Measurements from ENCODE around the gene HMCN1.

Gene HMCN1

DNA sequence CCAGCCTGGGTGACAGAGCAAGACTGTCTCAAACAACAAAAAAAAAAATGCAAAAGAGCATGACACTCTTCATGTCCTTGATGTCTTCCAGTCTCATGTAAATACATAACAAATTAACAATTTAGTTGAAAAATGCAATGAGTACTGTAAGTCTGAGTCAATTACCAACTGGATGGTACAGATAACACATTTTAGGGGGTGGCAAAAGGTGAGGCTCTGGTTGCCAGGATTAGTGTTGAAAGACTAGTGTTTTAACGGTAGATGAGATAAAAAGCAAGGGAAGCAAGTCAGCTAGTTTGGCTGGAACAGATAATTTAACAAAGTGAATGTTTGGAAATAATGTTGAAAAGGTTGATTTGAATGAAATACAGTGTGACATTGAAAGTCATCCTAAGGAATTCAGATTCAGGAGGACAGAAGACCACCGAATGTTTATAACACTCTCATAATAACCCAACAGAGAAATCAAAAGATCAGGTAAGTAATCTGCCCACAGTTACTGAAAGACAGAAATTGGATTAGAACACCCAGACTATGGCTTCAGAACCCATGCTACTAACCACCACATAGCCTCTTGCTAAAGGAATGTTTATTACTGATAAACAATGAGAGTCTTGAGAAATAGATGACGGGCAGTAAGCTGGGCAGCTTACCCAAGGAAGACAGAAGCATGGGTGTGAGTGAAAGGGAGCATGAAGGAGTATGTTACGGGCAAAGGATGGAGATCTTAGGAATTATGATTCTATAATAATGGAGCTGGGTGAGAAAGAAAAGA, 312.4 kb downstream of the HMCN1 start:
- no peak for DNase-seq

- no peak for DNase-seq
These were observed 316.2 kb downstream of the HMCN1 start for GRCh38 chr1:186050360-186050759.

DNA sequence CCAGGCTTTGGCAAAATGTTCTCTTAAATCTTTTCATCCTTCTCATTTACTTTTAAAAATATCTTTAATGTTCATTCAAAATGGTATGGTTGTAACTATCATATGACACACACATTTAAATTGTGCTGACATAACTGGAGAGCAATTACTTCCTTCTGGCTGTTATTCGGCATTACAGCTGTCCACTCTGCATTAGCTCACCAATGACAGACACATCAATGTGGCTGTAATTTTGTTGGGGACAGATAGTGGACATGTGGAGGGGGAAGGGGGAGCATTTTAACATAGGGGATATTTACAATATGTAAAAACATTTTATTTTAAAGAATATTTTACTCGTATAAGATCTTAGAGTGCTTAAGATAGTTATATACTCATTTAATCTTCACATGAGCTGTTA, 319.8 kb downstream of the HMCN1 start:
- DNase-seq, result no peak

DNA sequence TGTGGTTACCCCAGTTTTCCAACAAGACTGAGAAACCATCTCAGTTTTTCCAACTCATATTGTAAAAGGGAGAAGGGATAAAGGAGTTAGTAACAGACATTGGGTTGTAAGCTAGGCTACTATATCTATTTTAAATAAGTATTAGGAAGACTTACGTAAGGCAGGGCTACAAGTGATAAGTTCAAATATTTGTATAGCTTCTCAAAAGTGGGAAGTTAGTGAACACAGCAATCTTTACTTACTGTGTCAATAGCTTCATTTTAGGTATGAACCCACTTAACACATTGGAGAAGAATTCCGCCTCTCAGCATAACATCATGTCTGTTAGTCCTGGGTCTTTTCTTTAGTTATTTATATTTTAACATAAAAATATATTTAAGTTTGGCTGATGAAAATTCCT, 320.7 kb downstream of the HMCN1 start:
- no peak for DNase-seq

- DNase-seq, result no peak
These were observed 321.7 kb downstream of the HMCN1 start for GRCh38 chr1:186055846-186056245.

- DNase-seq, result no peak
These were observed 322.9 kb downstream of the HMCN1 start for GRCh38 chr1:186057086-186057485.

GRCh38 chr1:186059311-186059710, 325.1 kb downstream of the HMCN1 start:
- DNase-seq, result no peak

DNA sequence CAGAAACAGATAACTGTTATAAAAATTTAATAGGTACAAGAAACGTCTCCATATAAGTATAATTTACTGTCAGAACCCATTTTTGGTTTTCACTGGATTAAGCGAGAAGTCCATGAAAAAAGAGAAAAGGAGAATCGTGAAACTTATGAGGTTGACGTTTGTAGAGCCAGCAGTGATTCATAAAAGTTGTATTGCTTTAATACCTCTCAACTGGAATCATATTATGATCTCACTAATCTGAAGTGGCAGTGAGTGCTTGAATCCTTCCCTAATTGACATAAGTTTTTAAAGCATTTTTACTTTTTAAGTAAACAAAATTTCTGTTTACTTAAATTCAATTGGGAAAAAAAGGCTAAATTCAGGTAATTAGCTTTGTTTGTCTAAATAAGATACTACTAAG, 325.6 kb downstream of the HMCN1 start:
- no peak for DNase-seq

GRCh38 chr1:186060226-186060625, 326.0 kb downstream of the HMCN1 start:
- no peak for DNase-seq

DNA sequence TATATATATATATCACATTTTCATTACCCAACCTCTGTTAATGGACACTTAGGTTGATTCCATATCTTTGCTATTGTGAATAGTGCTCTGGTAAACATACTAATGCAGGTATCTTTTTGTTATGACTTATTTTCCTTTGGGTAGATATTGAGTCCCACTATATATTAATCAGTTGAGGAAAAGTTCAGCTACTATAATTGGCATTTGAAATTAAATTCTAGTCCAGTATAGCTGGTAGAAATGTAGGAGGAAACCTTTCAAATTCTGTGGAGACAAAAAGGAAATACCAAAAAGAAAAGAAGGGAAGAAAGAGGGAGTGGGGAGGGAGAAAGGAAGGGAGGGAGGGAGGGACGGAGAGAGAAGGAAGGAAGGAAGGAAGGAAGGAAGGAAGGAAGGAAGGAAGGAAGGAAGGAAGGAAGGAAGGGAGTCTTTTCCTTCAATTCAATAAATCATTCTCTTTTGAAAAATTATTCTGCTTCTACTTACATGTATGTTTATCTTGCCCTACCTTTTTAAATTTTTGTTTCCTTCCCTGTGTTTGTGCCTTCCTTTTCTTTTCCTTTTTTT, 329.0 kb downstream of the HMCN1 start:
- DNase-seq, result no peak

DNA sequence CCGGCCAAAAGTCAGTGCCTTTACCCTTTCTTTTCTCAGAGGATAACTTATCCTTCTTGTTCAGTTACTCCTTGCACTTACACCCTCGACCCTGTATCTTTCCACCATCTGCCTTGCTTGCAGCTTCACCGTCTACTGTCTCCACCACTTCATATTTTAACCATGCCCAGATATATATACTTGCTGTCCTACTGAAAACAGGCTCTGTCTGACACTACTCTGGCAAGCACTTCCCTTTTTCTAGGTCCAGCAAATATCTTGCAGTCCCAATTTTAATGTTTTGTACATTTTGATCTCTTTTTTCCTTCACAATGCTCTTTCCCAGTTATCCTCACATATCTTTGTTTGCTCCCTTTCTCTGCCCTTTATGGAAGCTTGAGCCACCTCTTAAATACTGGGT, 332.2 kb downstream of the HMCN1 start:
- DNase-seq, result no peak

DNA sequence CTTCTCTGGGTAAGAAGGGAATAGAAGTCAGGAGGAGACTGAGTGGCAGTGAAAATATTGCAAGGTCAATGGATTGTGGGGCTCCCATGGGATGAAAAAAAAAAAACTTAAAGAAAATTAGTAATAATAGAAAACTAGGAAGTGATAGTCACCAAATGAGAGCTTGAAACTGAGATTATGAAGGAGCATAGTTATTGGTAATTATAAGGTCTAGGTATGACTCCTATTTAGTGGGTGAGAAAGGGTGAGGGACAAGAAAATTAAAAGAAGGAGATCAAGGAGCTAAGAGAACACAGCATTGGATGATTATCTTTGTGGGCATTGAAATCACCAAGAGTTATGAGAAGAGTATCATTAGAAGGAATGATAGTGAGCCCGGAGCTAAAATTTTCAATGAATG, 339.5 kb downstream of the HMCN1 start:
- no peak for DNase-seq

DNA sequence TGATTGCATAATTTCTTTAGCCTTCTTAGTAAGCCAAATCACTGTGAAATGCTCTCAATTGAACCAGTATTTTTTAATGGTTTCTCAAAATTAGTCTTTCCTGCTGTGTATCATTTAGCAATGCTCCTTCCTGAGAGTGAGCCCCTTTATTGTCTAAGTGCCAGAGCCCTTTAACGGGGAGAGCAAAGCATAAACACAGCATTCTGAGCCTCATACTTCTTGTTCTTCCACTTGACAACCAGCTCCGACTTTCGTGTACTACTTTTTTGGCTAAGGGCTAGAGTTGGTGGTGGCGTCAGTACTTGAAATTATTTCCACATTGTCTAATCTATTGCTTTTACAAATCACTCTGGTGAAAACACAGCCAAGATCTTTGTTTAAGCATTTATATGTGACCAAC, 341.8 kb downstream of the HMCN1 start:
- no peak for DNase-seq

GRCh38 chr1:186078245-186078644, 344.1 kb downstream of the HMCN1 start:
- no peak for DNase-seq

DNA sequence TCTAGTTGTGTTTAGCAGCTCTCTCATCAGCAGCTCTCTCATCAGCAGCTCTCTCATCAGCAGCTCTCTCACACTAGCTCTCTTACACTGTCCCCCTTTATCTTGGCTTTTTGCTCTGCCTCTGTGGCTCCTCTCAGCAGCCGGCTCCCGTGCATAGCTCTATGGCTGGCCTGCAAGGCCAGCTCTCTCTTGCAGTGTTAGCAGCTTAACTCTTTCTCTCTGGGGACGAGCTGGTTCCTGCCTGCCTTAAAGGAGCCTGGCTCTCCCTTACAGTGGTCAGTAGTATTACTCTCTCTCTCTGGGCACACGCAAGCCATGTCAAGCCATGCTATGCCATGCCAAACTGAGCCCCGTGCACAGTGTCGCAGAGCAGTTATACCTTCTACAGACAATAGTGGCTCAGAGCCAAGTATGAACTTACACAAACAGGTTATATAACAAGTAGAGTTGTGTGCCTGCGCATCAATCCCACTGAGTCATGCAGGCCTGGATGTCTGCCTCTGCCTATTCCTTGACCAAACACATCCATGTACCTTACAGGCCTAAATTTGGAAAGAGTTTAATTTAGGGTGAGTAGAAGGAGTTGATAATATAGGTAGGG, 345.0 kb downstream of the HMCN1 start:
- DNase-seq, result no peak

- peak; percentile 97 for DNase-seq
These were observed 348.2 kb downstream of the HMCN1 start for GRCh38 chr1:186082235-186082937.

GRCh38 chr1:186086583-186086982, 352.4 kb downstream of the HMCN1 start:
- no peak for DNase-seq

GRCh38 chr1:186089940-186090339, 355.7 kb downstream of the HMCN1 start:
- DNase-seq, result no peak

DNA sequence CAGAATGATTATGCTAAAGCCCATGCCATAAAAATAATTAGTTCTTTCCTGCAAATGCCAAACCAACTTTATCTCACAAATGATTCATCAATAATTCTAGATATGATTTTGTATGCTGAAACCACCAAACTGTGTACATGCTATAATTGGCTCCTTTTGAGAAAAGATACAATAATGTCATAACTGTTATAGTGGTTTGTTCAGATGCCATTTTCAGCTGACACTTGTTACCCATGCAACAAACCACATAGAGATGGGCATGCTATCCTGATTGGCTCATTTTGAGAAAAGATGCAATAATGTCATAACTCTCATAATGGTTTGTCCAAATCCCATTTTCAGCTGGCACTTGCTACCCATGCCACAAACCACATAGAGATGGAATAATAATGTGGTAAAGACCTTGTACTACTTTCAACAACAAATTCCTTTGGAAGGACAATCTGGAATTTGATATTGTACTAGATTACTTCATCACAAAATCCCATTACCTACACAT, 357.1 kb downstream of the HMCN1 start:
- no peak for DNase-seq

GRCh38 chr1:186093437-186093836, 359.2 kb downstream of the HMCN1 start:
- DNase-seq, result no peak

GRCh38 chr1:186094172-186094571, 360.0 kb downstream of the HMCN1 start:
- peak; percentile 49 for DNase-seq

- DNase-seq, result no peak
These were observed 365.3 kb downstream of the HMCN1 start for GRCh38 chr1:186099336-186100104.

DNA sequence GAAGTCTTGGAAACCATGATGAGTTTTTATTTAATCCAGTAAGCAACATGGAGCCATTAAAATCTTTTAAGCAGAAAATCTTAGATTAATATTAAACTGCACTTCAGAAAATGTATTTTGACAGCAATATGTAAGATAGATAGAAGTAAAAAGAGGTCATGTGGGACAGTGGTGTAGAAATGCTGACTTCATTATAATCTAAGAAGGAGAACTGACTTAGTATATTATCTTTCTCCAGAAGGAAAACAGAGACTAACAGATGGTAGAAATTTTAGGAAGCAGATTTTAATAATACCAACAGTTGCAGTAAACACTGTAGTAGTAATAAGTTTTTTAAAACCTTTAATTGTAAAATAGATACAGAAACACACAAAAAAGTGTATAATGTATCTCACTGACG, 367.9 kb downstream of the HMCN1 start:
- no peak for DNase-seq
